ENCODE data around the gene PRR11.
A peak's percentile ranks its signal among the peaks of the same experiment; 100 is the strongest.
"Not testable (repeated sequence)": the region's sequence is repeated elsewhere in the genome, so short reads cannot be mapped to it uniquely, and the experiment has no call there.

The PRR11 gene

GRCh38 chr17:59155439-59156177, at the start of gene PRR11:
Gene PRR11 (plus strand): TSS chr17:59155746. CDS start chr17:59169753, 14,007 bp downstream.
- peak; percentile 100 for DNase-seq (ENCODE audit: low spot score)

- DNase-seq (ENCODE audit: low spot score): peak; percentile 66
Observed at GRCh38 chr17:59105852-59106462, 49.6 kb upstream of the PRR11 start.

- peak; percentile 99 for DNase-seq (ENCODE audit: low spot score)
Observed at GRCh38 chr17:59106463-59107305, 48.9 kb upstream of the PRR11 start, which contains the start of gene TRIM37. Gene TRIM37 (minus strand): TSS chr17:59106880. CDS start chr17:59106461, 419 bp downstream.

- no peak for DNase-seq (ENCODE audit: low spot score)
Observed at GRCh38 chr17:59107306-59107670, 48.3 kb upstream of the PRR11 start.

- DNase-seq (ENCODE audit: low spot score): no peak
Observed at GRCh38 chr17:59108400-59109102, 47.0 kb upstream of the PRR11 start.

GRCh38 chr17:59110973-59111372, 44.6 kb upstream of the PRR11 start:
- no peak for DNase-seq (ENCODE audit: low spot score)

- no peak for DNase-seq (ENCODE audit: low spot score)
Observed at GRCh38 chr17:59111539-59111938, 44.0 kb upstream of the PRR11 start.

GRCh38 chr17:59115474-59115873, 40.1 kb upstream of the PRR11 start:
- DNase-seq (ENCODE audit: low spot score): no peak

- DNase-seq (ENCODE audit: low spot score): peak; percentile 81
Observed at GRCh38 chr17:59121901-59122480, 33.6 kb upstream of the PRR11 start.

- DNase-seq (ENCODE audit: low spot score): no peak
Observed at GRCh38 chr17:59124665-59125064, 30.9 kb upstream of the PRR11 start.

- no peak for DNase-seq (ENCODE audit: low spot score)
Observed at GRCh38 chr17:59126809-59127417, 28.6 kb upstream of the PRR11 start.

- DNase-seq (ENCODE audit: low spot score): no peak
Observed at GRCh38 chr17:59129814-59130213, 25.7 kb upstream of the PRR11 start.

GRCh38 chr17:59131131-59131530, 24.4 kb upstream of the PRR11 start:
- DNase-seq (ENCODE audit: low spot score): no peak

- not testable (repeated sequence) for DNase-seq (ENCODE audit: low spot score)
Observed at GRCh38 chr17:59138339-59138738, 17.2 kb upstream of the PRR11 start.

- DNase-seq (ENCODE audit: low spot score): no peak
Observed at GRCh38 chr17:59139939-59140338, 15.6 kb upstream of the PRR11 start.

GRCh38 chr17:59141860-59142259, 13.7 kb upstream of the PRR11 start:
- DNase-seq (ENCODE audit: low spot score): no peak

GRCh38 chr17:59145571-59146096, 9.9 kb upstream of the PRR11 start:
- DNase-seq (ENCODE audit: low spot score): no peak

GRCh38 chr17:59149051-59149450, 6.5 kb upstream of the PRR11 start:
- DNase-seq (ENCODE audit: low spot score): peak; percentile 63

- DNase-seq (ENCODE audit: low spot score): no peak
Observed at GRCh38 chr17:59149841-59150511, 5.6 kb upstream of the PRR11 start.

- DNase-seq (ENCODE audit: low spot score): no peak
Observed at GRCh38 chr17:59151006-59151405, 4.5 kb upstream of the PRR11 start.
